Psoas muscle (tissue), 8 donors: Measurements from ENCODE around the gene CROT. TPM values are rescaled to one million over a fixed set of nuclear protein-coding genes. Genes with fewer than 3 reads are reported as not detected.

Experiments
- ATAC-seq, 4 donors: fragments of 200-7000 bp; cut with Tn5 transposase; one replicate each; pipeline ENCODE4 v1.9.1; 2020; ENCODE audit warnings: moderate library complexity in 3 of 4, mild to moderate bottlenecking in 2 of 4
- DNase-seq, 2 donors: peaks; one replicate each; pipeline ENCODE4 v3.0.0-alpha.2; 2020
- H3K27ac ChIP-seq: fragments of 200-600 bp; one replicate; pipeline ENCODE4 v1.8.0; 2022
- H3K27me3 ChIP-seq, 3 donors: fragments of 200-600 bp in 1 of 3; one replicate each; pipeline versions ENCODE4 v1.6.1 to v1.8.0; 2013 to 2022; ENCODE audit warnings: low read length in 2 of 3, mild to moderate bottlenecking in 2 of 3, moderate library complexity in 1 of 3; ENCODE audit not compliant: insufficient read depth in 3 of 3
- H3K36me3 ChIP-seq, 2 donors: fragments of 200-600 bp in 1 of 2; one replicate each; pipeline versions ENCODE4 v1.6.1 to v1.8.0; 2013 to 2022; ENCODE audit warnings: low read depth in 1 of 2, mild to moderate bottlenecking in 1 of 2, moderate library complexity in 1 of 2; ENCODE audit not compliant: insufficient read depth in 1 of 2
- H3K4me1 ChIP-seq: fragments of 200-600 bp; one replicate; pipeline ENCODE4 v1.8.0; 2022
- H3K4me3 ChIP-seq: fragments of 200-600 bp; one replicate; pipeline ENCODE4 v1.8.0; 2022; ENCODE audit warnings: mild to moderate bottlenecking
- H3K9me3 ChIP-seq: fragments of 200-600 bp; one replicate; pipeline ENCODE4 v1.8.0; 2022
- CTCF ChIP-seq: fragments of 200-600 bp; IDR thresholded peaks from one replicate; pipeline ENCODE4 v1.8.0; 2022; ENCODE audit warnings: antibody characterized with exemption
- WGBS, 3 donors: extraction: QIAGEN DNeasy Blood & Tissue Kit; methylation state at CpG; one replicate each; pipeline versions ENCODE4 v1.1.6 to v1.1.7; 2013; 5-methylcytosine and 5-hydroxymethylcytosine counted together
- intact Hi-C, 2 donors: fragments of 100-400 bp; cut with DNase I; formaldehyde crosslinking; loops; one replicate each; pipeline versions ENCODE4 v1.11.0 to v1.14.2; 2022
- polyA plus RNA-seq, 3 donors: library from polyadenylated mRNA; stranded (reverse); fragments of 200-250 nt; gene quantifications; one replicate each; pipeline ENCODE4 v1.2.3, GENCODE V29; 2013
- total RNA-seq, 4 donors: library from RNA; stranded (reverse); fragmentation: NEBNext Ultra II Directional in 2 of 4; extraction: Animal tissue kit (Norgen Biotek cat#: 25700) in 2 of 4; gene quantifications; one replicate each; pipeline versions ENCODE4 v1.2.1 to v1.2.4, GENCODE V29; 2021 to 2023
- donor health status: healthy with polysubstance abuse.
- donor health status: DM: no; HTN: no; CAD: no; lungs with moderate emphysema.
- donor health status: Bipolar disorder and iron deficiency.
- donor health status: healthy.
- donor health status: DM: yes; HTN: yes; CAD: no.
- donor health status: DM: no; HTN: no; CAD: no.
- donor health status: DM: no; HTN: no; CAD: no.
- donor health status: DM: yes; HTN: yes; CAD: no.

Gene CROT
- total and polyA plus RNA-seq, 7 donors: 3.1 to 12.4 (median 8.8) TPM

GRCh38 chr7:87341441-87341840, 4.0 kb upstream of the CROT start:
- Histone ChIP-seq H3K9me3 (no peaks in the 10 kb centered on the region), H3K27ac (no peak overlapping the region), H3K27me3 (no peaks in the 10 kb centered on the region), H3K4me1 (peaks cover 6% of the 10 kb centered on the region), H3K4me3 (no peak overlapping the region), H3K36me3 (peaks cover 0 to 21% of the 10 kb centered on the region in 2 donors)
- 95 to 98% (median 97%) methylated on average over 2 of the region's 2 CpGs for WGBS, 3 donors
- DNase-seq (no peak), ATAC-seq (no peak)
- intact Hi-C loops: no loop called here
- TF ChIP-seq CTCF: no peak

- TF ChIP-seq CTCF: no peak
- H3K27me3 ChIP-seq: no peaks in the 10 kb centered on the region
- no peaks in the 10 kb centered on the region for H3K9me3 ChIP-seq
- peaks cover 0 to 17% of the 10 kb centered on the region in 2 donors for H3K36me3 ChIP-seq
- 60 to 95% (median 64%) methylated on average over 3 of the region's 3 CpGs for WGBS, 3 donors
- peaks cover 6% of the 10 kb centered on the region for H3K4me1 ChIP-seq
- ATAC-seq (no peak), DNase-seq (no peak)
- no peak overlapping the region for H3K27ac ChIP-seq
- no peak overlapping the region for H3K4me3 ChIP-seq
- intact Hi-C loops: no loop called here
Measured at GRCh38 chr7:87342231-87342630, 3.2 kb upstream of the CROT start.

- no peak for TF ChIP-seq CTCF
- Histone ChIP-seq H3K36me3 (peaks cover 0 to 30% of the 10 kb centered on the region in 2 donors), H3K4me3 (peak overlapping the region; percentile 85), H3K4me1 (peaks cover 6% of the 10 kb centered on the region), H3K9me3 (no peaks in the 10 kb centered on the region), H3K27me3 (no peaks in the 10 kb centered on the region), H3K27ac (peak overlapping the region; percentile 78)
- ATAC-seq (no peak), DNase-seq (no peak)
- intact Hi-C loops: no loop called here
- WGBS, 3 donors: 34 to 36% (median 35%) methylated on average over 2 of the region's 2 CpGs
Measured at GRCh38 chr7:87344446-87344845, 1.0 kb upstream of the CROT start.

- TF ChIP-seq CTCF: no peak
- intact Hi-C loops: no loop called here
- DNase-seq: no peak
- Histone ChIP-seq H3K4me1 (peaks cover 6% of the 10 kb centered on the region), H3K27ac (peak overlapping the region; percentile 78), H3K36me3 (peaks cover 3 to 32% of the 10 kb centered on the region in 2 donors), H3K27me3 (no peaks in the 10 kb centered on the region), H3K4me3 (peak overlapping the region; percentile 85), H3K9me3 (no peaks in the 10 kb centered on the region)
- peak; percentile 15 to 54 (median 16) for ATAC-seq
- WGBS, 3 donors: 13 to 14% (median 14%) methylated on average over 8 of the region's 8 CpGs
Measured at GRCh38 chr7:87345962-87346371, 503 bp downstream of the CROT start.

- Histone ChIP-seq H3K27me3 (no peaks in the 10 kb centered on the region), H3K27ac (no peak overlapping the region), H3K36me3 (peaks cover 3 to 41% of the 10 kb centered on the region in 2 donors), H3K4me3 (no peak overlapping the region), H3K4me1 (peaks cover 6% of the 10 kb centered on the region), H3K9me3 (no peaks in the 10 kb centered on the region)
- ATAC-seq (no peak), DNase-seq (no peak)
- WGBS, 3 donors: 96 to 100% (median 98%) methylated on average over 1 of the region's 1 CpG
- TF ChIP-seq CTCF: no peak
- intact Hi-C loops: no loop called here
Measured at GRCh38 chr7:87347207-87347606, 1.7 kb downstream of the CROT start.
